ENCODE measurements around the gene PARP16.

PARP16 gene

GRCh38 chr15:65311760-65312159 is 25.1 kb upstream of the PARP16 start:
- DNase-seq: peak; percentile 18

- DNase-seq: peak; percentile 19
Measured at GRCh38 chr15:65310431-65311137, 23.9 kb upstream of the PARP16 start.

- peak; percentile 16 for DNase-seq
Measured at GRCh38 chr15:65309882-65310418, 23.3 kb upstream of the PARP16 start.

- DNase-seq: peak; percentile 7
Measured at GRCh38 chr15:65307978-65308377, 21.3 kb upstream of the PARP16 start.

- DNase-seq: no peak
Measured at GRCh38 chr15:65306551-65306950, 19.9 kb upstream of the PARP16 start.

- no peak for DNase-seq
Measured at GRCh38 chr15:65305776-65306175, 19.1 kb upstream of the PARP16 start.

- DNase-seq: no peak
Measured at GRCh38 chr15:65305150-65305758, 18.6 kb upstream of the PARP16 start.

GRCh38 chr15:65304381-65305149 is 17.9 kb upstream of the PARP16 start, which contains the start of gene RNU5B-1:
Gene RNU5B-1 (plus strand): TSS chr15:65304677.
- peak; percentile 84 for DNase-seq

- peak; percentile 75 for DNase-seq
Measured at GRCh38 chr15:65303687-65304380, 17.2 kb upstream of the PARP16 start.

GRCh38 chr15:65302061-65302460 is 15.4 kb upstream of the PARP16 start:
- DNase-seq: no peak

GRCh38 chr15:65300924-65301441 is 14.3 kb upstream of the PARP16 start:
- no peak for DNase-seq

GRCh38 chr15:65298731-65299130 is 12.0 kb upstream of the PARP16 start:
- no peak for DNase-seq

GRCh38 chr15:65292938-65293518 is 6.3 kb upstream of the PARP16 start:
- no peak for DNase-seq

- DNase-seq: no peak
Measured at GRCh38 chr15:65290228-65290627, 3.5 kb upstream of the PARP16 start.

- DNase-seq: no peak
Measured at GRCh38 chr15:65289261-65289854, 2.7 kb upstream of the PARP16 start.

- no peak for DNase-seq
Measured at GRCh38 chr15:65287520-65287855, 805 bp upstream of the PARP16 start.

GRCh38 chr15:65286069-65286703 is 497 bp downstream of the PARP16 start:
- no peak for DNase-seq

- DNase-seq: no peak
Measured at GRCh38 chr15:65285291-65286068, 1.2 kb downstream of the PARP16 start.

- no peak for DNase-seq
Measured at GRCh38 chr15:65278480-65278879, 8.2 kb downstream of the PARP16 start.

GRCh38 chr15:65277015-65277414 is 9.7 kb downstream of the PARP16 start:
- no peak for DNase-seq

GRCh38 chr15:65275728-65276126 is 11.0 kb downstream of the PARP16 start:
- DNase-seq: no peak

Data from left hindlimb (tissue), 1 donor.